ENCODE data around the gene PTGER2.

PTGER2 gene, protein sequence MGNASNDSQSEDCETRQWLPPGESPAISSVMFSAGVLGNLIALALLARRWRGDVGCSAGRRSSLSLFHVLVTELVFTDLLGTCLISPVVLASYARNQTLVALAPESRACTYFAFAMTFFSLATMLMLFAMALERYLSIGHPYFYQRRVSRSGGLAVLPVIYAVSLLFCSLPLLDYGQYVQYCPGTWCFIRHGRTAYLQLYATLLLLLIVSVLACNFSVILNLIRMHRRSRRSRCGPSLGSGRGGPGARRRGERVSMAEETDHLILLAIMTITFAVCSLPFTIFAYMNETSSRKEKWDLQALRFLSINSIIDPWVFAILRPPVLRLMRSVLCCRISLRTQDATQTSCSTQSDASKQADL

DNA sequence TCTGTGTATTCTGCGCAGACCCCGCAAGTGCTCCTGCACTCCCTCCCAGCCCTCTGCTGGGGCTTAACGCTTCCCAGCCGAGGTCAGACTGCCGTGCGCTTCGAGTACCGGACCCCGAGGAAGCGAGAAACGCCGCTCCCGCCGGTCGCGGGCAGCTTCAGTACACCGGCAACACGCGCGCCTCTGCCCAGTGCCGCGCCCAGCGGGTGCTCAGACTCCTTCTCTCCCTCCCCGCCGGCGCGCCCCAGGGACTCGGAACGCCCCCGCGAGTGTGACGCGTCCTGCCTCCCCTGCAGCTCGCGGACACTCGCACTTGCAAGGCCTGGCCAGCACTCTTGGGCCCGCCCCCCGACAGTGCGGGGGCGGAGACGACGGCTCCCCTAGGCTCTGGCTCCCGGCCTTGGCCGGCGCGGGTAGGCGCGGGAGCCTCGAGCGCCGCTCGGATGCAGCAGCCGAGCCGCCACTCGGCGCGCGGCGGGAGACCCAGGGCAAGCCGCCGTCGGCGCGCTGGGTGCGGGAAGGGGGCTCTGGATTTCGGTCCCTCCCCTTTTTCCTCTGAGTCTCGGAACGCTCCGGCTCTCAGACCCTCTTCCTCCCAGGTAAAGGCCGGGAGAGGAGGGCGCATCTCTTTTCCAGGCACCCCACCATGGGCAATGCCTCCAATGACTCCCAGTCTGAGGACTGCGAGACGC lies at the start of gene PTGER2:
TSS of gene PTGER2 (plus strand) at position 410 of the 692 bp plus-strand sequence. CDS start at position 647, 237 bp downstream.
- peak within 1 kb of the TSS; percentile 98 for H3K4me2 ChIP-seq
- TF ChIP-seq Cebpa-rat (IDR thresholded peaks at IDR 0.05) = no peak
- no peaks in the 10 kb centered on the region for H3K27me3 ChIP-seq
- H3K9ac ChIP-seq = peak within 1 kb of the TSS; percentile 88
- peaks cover 62% of the 10 kb centered on the region for H3K4me1 ChIP-seq
- H3K9me3 ChIP-seq = peaks cover 4% of the 10 kb centered on the region; the same call in 1 of the 2 replicates
- peaks cover 12% of the 10 kb centered on the region for H4K20me1 ChIP-seq
- peaks cover 6% of the 10 kb centered on the region; the same call in 1 of the 2 replicates for H3K36me3 ChIP-seq
- H3K27ac ChIP-seq = peak within 1 kb of the TSS; percentile 87
- peak within 1 kb of the TSS; percentile 93 for H3K4me3 ChIP-seq

DNA sequence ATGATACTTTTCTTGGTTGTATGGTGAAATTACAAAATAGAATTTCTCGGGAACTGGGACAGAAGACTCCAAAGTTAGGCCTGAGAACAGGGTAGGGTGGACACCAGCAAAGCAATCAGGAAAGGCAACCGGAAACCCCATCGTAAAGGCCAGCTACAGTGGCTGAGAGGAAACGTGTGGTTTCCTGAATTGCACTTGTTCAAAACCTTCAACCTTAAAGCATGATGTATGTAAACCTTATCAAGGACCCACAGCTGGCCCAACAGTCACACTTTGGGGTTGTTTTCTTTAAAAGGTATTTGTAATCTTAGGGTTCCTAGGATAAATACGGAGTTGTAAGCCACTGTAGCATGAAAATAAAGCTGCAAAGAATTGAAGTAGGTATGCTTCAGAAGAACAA lies 48.9 kb upstream of the PTGER2 start:
- H3K36me3 ChIP-seq = peaks cover 26% of the 10 kb centered on the region
- H3K4me2 ChIP-seq = peak overlapping the region; percentile 57
- H3K4me3 ChIP-seq = 0 out of 2 replicates have a peak overlapping the region, but pooled peaks have one; percentile 0
- H3K9me3 ChIP-seq = peaks cover 70% of the 10 kb centered on the region
- peaks cover 22% of the 10 kb centered on the region for H3K4me1 ChIP-seq
- peak overlapping the region; percentile 32; the same call in 1 of the 2 replicates for H3K27ac ChIP-seq
- H4K20me1 ChIP-seq = no peaks in the 10 kb centered on the region
- TF ChIP-seq Cebpa-rat (IDR thresholded peaks at IDR 0.05) = no peak
- peaks cover 37% of the 10 kb centered on the region for H3K27me3 ChIP-seq
- no peak overlapping the region for H3K9ac ChIP-seq

DNA sequence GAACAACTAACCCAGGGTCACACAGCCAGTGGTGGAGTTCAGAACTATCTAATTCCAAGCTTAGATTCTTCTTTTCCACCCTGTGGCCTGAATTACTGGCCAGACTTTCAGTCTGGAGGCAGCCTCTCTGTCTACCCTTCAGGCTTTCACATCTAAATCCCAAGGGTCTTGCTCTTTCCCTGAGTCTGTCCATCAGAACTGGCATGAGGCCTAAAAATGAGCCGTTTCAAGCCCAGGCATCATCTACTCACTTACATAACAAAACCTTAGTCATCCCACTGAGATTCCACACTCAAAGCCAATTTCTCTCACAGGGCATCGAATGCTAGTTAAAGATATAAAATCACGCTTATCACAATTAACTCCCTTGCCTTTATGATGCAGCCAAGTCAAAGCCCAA lies 47.9 kb upstream of the PTGER2 start:
- H3K9me3 ChIP-seq = peaks cover 68% of the 10 kb centered on the region
- no peaks in the 10 kb centered on the region for H4K20me1 ChIP-seq
- H3K36me3 ChIP-seq = peaks cover 26% of the 10 kb centered on the region
- H3K4me3 ChIP-seq = 0 out of 2 replicates have a peak overlapping the region, but pooled peaks have one; percentile 0
- peaks cover 22% of the 10 kb centered on the region for H3K4me1 ChIP-seq
- peaks cover 41% of the 10 kb centered on the region for H3K27me3 ChIP-seq
- peak overlapping the region; percentile 57 for H3K4me2 ChIP-seq
- H3K9ac ChIP-seq = no peak overlapping the region
- no peak for TF ChIP-seq Cebpa-rat (IDR thresholded peaks at IDR 0.05)
- no peak overlapping the region for H3K27ac ChIP-seq

DNA sequence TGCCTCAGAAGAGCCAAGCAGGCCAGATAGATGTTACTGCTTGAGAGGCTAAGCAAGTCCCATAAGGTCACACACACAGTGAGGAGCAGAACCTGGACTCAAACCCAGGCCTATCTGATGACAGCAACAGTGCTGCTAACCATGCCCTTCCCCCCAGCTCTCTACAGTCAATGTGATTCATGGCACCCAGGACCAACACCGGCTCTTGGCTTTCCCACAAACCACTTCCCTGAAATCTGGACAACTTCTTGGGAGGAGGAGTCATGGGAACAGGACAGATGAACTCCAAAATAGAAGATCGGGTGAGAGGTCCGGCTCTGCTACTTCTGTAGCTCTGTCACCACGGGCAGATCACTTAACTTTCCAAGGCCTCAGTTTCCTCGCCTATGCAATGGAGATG lies 47.3 kb upstream of the PTGER2 start:
- Histone ChIP-seq H3K4me2 (peak overlapping the region; percentile 57; the same call in 1 of the 2 replicates), H3K36me3 (peaks cover 26% of the 10 kb centered on the region), H3K4me1 (peaks cover 22% of the 10 kb centered on the region), H3K27me3 (peaks cover 41% of the 10 kb centered on the region), H3K27ac (no peak overlapping the region), H3K9me3 (peaks cover 67% of the 10 kb centered on the region), H3K4me3 (no peak overlapping the region), H3K9ac (no peak overlapping the region), H4K20me1 (no peaks in the 10 kb centered on the region)
- TF ChIP-seq Cebpa-rat (IDR thresholded peaks at IDR 0.05) = no peak

DNA sequence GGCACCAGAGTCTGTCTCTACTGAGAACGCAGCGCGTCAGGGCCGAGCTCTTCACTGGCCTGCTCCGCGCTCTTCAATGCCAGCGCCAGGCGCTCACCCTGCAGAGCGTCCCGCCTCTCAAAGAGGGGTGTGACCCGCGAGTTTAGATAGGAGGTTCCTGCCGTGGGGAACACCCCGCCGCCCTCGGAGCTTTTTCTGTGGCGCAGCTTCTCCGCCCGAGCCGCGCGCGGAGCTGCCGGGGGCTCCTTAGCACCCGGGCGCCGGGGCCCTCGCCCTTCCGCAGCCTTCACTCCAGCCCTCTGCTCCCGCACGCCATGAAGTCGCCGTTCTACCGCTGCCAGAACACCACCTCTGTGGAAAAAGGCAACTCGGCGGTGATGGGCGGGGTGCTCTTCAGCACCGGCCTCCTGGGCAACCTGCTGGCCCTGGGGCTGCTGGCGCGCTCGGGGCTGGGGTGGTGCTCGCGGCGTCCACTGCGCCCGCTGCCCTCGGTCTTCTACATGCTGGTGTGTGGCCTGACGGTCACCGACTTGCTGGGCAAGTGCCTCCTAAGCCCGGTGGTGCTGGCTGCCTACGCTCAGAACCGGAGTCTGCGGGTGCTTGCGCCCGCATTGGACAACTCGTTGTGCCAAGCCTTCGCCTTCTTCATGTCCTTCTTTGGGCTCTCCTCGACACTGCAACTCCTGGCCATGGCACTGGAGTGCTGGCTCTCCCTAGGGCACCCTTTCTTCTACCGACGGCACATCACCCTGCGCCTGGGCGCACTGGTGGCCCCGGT lies 46.4 kb upstream of the PTGER2 start, which contains the start of gene PTGDR:
TSS of gene PTGDR (plus strand) at position 198 of the 778 bp plus-strand sequence. CDS start at position 315, 117 bp downstream.
- no peak for TF ChIP-seq Cebpa-rat (IDR thresholded peaks at IDR 0.05)
- no peaks in the 10 kb centered on the region for H4K20me1 ChIP-seq
- peaks cover 41% of the 10 kb centered on the region for H3K27me3 ChIP-seq
- peaks cover 26% of the 10 kb centered on the region for H3K36me3 ChIP-seq
- peak within 1 kb of the TSS; percentile 57 for H3K4me3 ChIP-seq
- H3K4me1 ChIP-seq = peaks cover 22% of the 10 kb centered on the region
- peaks cover 67% of the 10 kb centered on the region for H3K9me3 ChIP-seq
- no peak within 1 kb of the TSS for H3K27ac ChIP-seq
- peak within 1 kb of the TSS; percentile 57 for H3K4me2 ChIP-seq
- H3K9ac ChIP-seq = no peak within 1 kb of the TSS

DNA sequence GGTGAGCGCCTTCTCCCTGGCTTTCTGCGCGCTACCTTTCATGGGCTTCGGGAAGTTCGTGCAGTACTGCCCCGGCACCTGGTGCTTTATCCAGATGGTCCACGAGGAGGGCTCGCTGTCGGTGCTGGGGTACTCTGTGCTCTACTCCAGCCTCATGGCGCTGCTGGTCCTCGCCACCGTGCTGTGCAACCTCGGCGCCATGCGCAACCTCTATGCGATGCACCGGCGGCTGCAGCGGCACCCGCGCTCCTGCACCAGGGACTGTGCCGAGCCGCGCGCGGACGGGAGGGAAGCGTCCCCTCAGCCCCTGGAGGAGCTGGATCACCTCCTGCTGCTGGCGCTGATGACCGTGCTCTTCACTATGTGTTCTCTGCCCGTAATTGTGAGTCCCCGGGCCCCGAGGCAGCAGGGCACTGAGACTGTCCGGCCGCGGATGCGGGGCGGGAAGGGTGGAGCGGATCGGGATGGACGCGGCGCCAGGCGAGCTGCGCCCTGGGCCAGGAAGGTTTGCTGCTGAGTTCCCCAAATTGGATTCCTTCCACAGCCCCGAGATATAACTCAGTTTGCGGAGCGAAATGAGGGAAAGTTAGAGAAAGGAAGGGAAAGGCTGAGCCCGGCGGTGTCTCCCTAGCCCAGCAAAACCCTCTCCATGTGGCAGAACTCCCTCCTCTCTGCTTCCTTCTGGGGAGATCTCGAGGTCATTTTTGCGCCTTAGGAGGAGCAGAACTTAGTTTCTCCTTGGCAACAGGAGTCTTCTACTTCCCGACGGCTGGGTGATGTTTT lies 45.6 kb upstream of the PTGER2 start:
- Histone ChIP-seq H4K20me1 (no peaks in the 10 kb centered on the region), H3K4me1 (peaks cover 22% of the 10 kb centered on the region), H3K36me3 (peaks cover 26% of the 10 kb centered on the region), H3K9me3 (peaks cover 63% of the 10 kb centered on the region), H3K27me3 (peaks cover 41% of the 10 kb centered on the region), H3K4me3 (peak overlapping the region; percentile 57), H3K9ac (no peak overlapping the region), H3K4me2 (no peak overlapping the region), H3K27ac (no peak overlapping the region)
- no peak for TF ChIP-seq Cebpa-rat (IDR thresholded peaks at IDR 0.05)

DNA sequence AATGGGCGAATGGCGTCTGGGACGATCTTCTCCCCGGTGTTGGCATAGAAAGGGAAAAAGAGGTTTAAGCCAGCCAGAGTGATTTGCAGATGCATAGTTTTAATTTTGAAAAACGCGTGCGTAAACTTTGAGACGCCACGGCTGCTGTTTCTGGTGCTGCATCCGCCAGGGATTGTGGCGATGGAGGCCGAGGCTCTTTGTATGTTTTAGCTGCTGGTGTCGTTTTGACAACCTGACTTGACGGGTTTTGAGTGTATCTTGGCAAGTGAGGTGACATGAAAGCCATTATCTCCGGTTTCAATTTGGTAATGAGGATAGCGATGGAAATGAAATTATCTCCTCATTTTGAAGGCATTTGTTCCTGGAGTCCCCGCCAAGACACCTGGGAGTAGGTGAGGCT lies 45.0 kb upstream of the PTGER2 start:
- Histone ChIP-seq H3K4me1 (peaks cover 22% of the 10 kb centered on the region), H4K20me1 (no peaks in the 10 kb centered on the region), H3K27ac (no peak overlapping the region), H3K9me3 (peaks cover 57% of the 10 kb centered on the region), H3K4me3 (peak overlapping the region; percentile 57), H3K36me3 (peaks cover 26% of the 10 kb centered on the region), H3K9ac (no peak overlapping the region), H3K27me3 (peaks cover 41% of the 10 kb centered on the region), H3K4me2 (no peak overlapping the region)
- TF ChIP-seq Cebpa-rat (IDR thresholded peaks at IDR 0.05) = no peak

DNA sequence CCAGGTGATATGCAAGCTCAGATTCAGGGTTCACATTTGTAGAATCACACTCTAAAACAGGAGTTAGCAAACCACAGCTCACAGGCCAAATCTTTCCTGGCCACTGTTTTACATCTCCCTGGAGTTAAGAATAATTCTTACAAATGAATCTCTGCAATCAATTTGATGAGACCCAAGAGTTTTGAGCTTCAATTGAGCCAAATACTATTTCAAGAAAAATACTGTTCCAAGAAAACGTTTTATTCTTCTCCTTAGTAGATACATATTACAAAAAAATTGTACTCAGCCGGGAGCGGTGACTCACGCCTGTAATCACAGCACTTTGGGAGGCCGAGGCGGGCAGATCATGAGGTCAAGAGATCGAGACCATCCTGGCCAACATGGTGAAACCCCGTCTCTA lies 44.1 kb upstream of the PTGER2 start:
- Histone ChIP-seq H3K9ac (no peak overlapping the region), H3K4me2 (no peak overlapping the region), H3K36me3 (peaks cover 26% of the 10 kb centered on the region), H3K27ac (no peak overlapping the region), H3K9me3 (peaks cover 48% of the 10 kb centered on the region), H3K4me1 (peaks cover 21% of the 10 kb centered on the region), H3K4me3 (no peak overlapping the region), H3K27me3 (peaks cover 41% of the 10 kb centered on the region), H4K20me1 (no peaks in the 10 kb centered on the region)
- TF ChIP-seq Cebpa-rat (IDR thresholded peaks at IDR 0.05) = no peak

DNA sequence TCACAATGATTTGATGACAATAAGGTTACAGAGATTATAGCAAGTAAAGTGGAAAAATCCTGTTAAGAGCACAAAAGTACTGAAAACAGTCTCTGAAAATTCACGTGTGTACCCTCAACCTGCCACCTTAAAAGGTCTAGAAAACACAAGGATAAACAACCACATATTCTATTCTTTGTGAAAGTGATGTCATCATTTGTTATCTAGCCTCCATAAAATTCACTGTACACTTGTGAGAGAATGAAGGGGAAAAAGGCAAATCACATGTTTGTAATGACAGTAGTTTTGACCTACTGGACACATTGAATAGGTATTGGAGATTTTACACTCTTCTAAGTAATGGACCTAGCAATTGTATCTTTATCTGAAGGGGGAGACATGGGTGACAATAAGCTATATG lies 42.6 kb upstream of the PTGER2 start:
- H3K36me3 ChIP-seq = peaks cover 26% of the 10 kb centered on the region
- H3K27me3 ChIP-seq = peaks cover 41% of the 10 kb centered on the region
- no peak overlapping the region for H3K4me3 ChIP-seq
- H3K27ac ChIP-seq = no peak overlapping the region
- peaks cover 38% of the 10 kb centered on the region for H3K9me3 ChIP-seq
- no peak overlapping the region for H3K9ac ChIP-seq
- peaks cover 5% of the 10 kb centered on the region for H3K4me1 ChIP-seq
- TF ChIP-seq Cebpa-rat (IDR thresholded peaks at IDR 0.05) = no peak
- H3K4me2 ChIP-seq = no peak overlapping the region
- no peaks in the 10 kb centered on the region for H4K20me1 ChIP-seq
